BE2C (cell line): ENCODE data around the gene KRT83.

ENCODE experiments used
- DNase-seq: peaks from one replicate; pipeline ENCODE4 v3.0.0-alpha.2; 2020
- H3K27me3 ChIP-seq: fragments of 250-450 bp; sonication (Bioruptor Pico); 2 replicates; pipeline ENCODE4 v1.5.1; 2020; ENCODE audit warnings: mild to moderate bottlenecking
- H3K36me3 ChIP-seq: fragments of 250-450 bp; sonication (Bioruptor Pico); 2 replicates; pipeline ENCODE4 v1.5.1; 2020; ENCODE audit warnings: mild to moderate bottlenecking
- H3K4me1 ChIP-seq: fragments of 250-450 bp; sonication (Bioruptor Pico); 2 replicates; pipeline ENCODE4 v1.5.1; 2020
- H3K4me3 ChIP-seq: 2 replicates; pipeline ENCODE4 v1.5.1; 2011; ENCODE audit warnings: low read depth, low read length
- H3K9me3 ChIP-seq: fragments of 250-450 bp; sonication (Bioruptor Pico); 2 replicates; pipeline ENCODE4 v1.5.1; 2020
- TF ChIP-seq, protein P1 (sequence below): IDR thresholded peaks from 2 replicates; pipeline ENCODE4 v1.5.1; 2012; ENCODE audit warnings: mild to moderate bottlenecking, low read depth, low read length

The KRT83 gene

DNA sequence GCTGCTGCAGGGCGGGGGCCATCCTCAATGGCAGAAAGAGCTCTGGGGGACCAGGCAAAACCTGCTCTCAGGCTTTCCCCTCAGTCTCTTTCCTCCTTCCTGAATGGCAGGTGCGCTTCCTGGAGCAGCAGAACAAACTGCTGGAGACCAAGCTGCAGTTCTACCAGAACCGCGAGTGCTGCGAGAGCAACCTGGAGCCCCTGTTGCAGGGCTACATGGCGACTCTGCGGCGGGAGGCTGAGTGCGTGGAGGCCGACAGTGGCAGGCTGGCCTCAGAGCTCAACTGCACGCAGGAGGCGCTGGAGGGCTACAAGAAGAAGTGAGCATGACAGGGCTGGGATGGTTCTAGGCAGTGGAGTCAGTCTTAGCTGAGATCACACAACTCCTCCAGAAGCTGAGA is 22.9 kb upstream of the KRT83 start:
- Histone ChIP-seq H3K9me3 (no peaks in the 10 kb centered on the region; the same call in 1 of the 2 replicates), H3K4me1 (no peaks in the 10 kb centered on the region), H3K4me3 (no peak overlapping the region), H3K36me3 (no peaks in the 10 kb centered on the region), H3K27me3 (peaks cover 3% of the 10 kb centered on the region; the same call in 1 of the 2 replicates)
- no peak for DNase-seq
- TF ChIP-seq, protein P1, sequence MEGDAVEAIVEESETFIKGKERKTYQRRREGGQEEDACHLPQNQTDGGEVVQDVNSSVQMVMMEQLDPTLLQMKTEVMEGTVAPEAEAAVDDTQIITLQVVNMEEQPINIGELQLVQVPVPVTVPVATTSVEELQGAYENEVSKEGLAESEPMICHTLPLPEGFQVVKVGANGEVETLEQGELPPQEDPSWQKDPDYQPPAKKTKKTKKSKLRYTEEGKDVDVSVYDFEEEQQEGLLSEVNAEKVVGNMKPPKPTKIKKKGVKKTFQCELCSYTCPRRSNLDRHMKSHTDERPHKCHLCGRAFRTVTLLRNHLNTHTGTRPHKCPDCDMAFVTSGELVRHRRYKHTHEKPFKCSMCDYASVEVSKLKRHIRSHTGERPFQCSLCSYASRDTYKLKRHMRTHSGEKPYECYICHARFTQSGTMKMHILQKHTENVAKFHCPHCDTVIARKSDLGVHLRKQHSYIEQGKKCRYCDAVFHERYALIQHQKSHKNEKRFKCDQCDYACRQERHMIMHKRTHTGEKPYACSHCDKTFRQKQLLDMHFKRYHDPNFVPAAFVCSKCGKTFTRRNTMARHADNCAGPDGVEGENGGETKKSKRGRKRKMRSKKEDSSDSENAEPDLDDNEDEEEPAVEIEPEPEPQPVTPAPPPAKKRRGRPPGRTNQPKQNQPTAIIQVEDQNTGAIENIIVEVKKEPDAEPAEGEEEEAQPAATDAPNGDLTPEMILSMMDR = no peak

DNA sequence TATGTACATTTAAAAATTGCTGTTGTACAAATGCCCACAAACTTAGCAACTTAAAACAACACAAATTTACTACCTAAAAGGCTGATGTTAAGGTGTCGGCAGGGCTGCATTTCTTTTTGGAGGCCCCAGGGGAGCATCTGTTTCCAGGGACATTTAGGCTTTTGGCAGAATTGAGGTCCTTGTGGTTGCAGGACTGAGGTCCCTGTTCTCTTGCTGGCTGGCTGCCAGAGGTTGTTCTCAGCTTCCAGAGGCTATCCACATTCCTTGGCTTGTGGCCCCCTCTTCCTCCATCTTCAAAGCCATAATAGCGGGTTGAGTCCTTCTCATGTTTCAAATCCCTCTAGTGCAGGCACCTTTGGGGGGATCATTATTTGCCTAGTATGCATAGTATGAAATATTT is 22.4 kb upstream of the KRT83 start:
- DNase-seq = no peak
- TF ChIP-seq, protein P1 = no peak
- Histone ChIP-seq H3K4me1 (no peaks in the 10 kb centered on the region), H3K9me3 (no peaks in the 10 kb centered on the region; the same call in 1 of the 2 replicates), H3K27me3 (peaks cover 6% of the 10 kb centered on the region), H3K36me3 (no peaks in the 10 kb centered on the region), H3K4me3 (no peak overlapping the region)

DNA sequence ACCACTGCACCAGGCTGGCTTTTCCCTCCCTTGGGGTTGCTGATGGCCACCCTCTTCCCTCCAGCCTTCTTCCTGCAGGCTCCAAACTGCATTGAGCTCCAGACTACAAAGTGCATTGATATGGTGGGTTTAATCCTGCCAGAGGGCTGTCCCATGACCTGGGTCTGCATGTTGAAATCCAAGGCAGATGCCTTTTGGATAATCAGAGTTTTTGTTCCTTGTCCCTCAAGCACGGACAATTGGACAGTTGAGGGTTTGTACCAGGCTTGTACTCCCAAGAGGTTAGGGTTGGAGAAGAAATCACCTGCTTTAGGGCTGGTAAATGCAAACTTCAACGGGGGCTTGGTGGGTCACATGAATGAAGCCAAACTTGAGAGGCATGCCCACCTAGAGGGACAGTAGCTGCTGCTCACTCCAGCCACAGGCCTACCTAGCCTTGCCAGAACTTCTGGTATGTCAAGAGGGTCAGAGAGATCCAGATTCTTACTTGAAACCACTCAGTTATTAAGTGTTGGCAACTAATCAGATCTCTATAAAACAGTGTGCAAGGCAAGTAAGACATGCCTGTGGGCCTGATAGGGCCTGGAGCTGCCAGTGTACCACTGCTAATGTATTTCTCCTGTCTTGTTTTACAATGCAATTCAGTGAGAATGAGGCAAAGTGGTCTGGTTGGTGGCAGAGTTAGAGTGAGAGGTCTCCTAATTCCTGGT is 21.7 kb upstream of the KRT83 start:
- Histone ChIP-seq H3K4me1 (no peaks in the 10 kb centered on the region), H3K36me3 (no peaks in the 10 kb centered on the region), H3K4me3 (no peak overlapping the region), H3K9me3 (no peaks in the 10 kb centered on the region; the same call in 1 of the 2 replicates), H3K27me3 (peaks cover 12% of the 10 kb centered on the region)
- TF ChIP-seq, protein P1 = no peak
- no peak for DNase-seq

DNA sequence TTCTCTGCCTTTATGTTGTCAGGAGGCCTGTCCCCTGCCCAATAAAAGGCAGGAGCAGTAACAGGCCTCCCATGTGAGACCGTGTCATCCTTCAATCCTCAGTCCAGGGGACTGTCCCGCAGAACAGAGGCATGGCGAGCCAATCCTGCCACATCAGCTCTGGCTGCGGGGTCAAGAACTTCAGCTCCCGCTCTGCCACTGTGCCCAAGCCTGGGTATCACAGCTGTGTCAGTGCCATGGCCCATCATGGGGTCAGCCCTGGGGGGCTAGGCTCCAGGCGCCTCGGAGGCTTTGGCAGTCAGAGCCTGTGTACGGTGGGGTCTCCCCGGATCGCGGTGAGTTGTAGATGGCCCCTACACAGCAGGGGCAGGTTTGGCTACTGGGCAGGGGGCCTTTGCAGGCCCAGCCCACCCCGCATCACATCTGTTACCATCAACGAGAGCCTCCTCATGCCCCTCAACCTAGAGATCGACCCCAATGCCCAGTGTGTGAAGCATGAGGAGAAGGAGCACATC is 19.9 kb upstream of the KRT83 start:
- H3K9me3 ChIP-seq = no peaks in the 10 kb centered on the region; the same call in 1 of the 2 replicates
- no peaks in the 10 kb centered on the region for H3K36me3 ChIP-seq
- no peaks in the 10 kb centered on the region for H3K4me1 ChIP-seq
- H3K4me3 ChIP-seq = no peak overlapping the region
- H3K27me3 ChIP-seq = peaks cover 16% of the 10 kb centered on the region
- TF ChIP-seq, protein P1 = no peak
- no peak for DNase-seq

DNA sequence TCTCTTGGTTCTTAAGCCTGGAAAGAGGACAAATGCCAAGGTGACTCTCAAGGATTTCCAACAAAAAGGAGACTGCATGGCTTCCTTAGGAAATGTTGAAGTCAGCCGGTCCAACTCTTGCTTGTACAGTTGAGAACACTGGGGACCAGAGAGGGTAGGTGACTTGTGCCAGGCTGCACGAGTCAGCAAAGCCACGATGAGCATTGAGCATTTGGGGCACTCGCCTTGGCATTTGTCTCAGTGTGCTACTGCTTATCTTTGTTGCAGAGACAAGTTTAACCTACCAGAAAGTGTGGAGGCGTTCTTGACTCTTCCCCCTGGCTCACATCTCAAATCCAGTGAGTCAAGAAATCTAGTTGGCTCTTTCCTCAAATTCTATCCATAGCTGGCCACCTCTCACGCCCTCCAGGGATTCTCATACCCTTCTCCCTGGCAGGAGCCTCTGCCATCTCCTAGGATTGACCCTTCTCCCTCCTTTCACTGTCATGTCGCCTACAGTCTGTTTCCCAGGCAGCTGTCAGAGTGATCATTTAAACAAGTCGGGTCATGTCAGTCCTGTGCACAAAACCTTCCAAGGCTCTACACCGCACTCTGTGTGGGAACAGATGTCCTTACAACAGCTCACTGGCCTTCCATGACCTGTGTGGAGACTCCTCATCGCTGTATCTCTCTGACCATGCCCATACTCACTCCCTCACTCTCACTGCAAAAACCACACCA is 17.2 kb upstream of the KRT83 start:
- peaks cover 16% of the 10 kb centered on the region for H3K27me3 ChIP-seq
- H3K36me3 ChIP-seq = no peaks in the 10 kb centered on the region
- no peaks in the 10 kb centered on the region; the same call in 1 of the 2 replicates for H3K9me3 ChIP-seq
- DNase-seq = no peak
- H3K4me3 ChIP-seq = no peak overlapping the region
- H3K4me1 ChIP-seq = no peaks in the 10 kb centered on the region; the same call in none of the 2 replicates
- TF ChIP-seq, protein P1 = no peak
